ENCODE results near the gene BDH2. TPM values are rescaled to one million over a fixed set of nuclear protein-coding genes. Genes with fewer than 3 reads are reported as not detected.
A peak's percentile ranks its signal among the peaks of the same experiment; 100 is the strongest.

The BDH2 gene
- total and polyA plus RNA-seq, 2 donors (not counting 1 experiment from before 2014, with no cell fraction given), result 67.2 to 70.5 TPM

- DNase-seq (ENCODE audit: low read depth in 2 of 2), result no peak
- no peak overlapping the region for H3K4me2 ChIP-seq (ENCODE audit: extremely low read depth, insufficient read depth, low read length)
These were observed 37.2 kb upstream of the BDH2 start for GRCh38 chr4:103136671-103137445.

DNA sequence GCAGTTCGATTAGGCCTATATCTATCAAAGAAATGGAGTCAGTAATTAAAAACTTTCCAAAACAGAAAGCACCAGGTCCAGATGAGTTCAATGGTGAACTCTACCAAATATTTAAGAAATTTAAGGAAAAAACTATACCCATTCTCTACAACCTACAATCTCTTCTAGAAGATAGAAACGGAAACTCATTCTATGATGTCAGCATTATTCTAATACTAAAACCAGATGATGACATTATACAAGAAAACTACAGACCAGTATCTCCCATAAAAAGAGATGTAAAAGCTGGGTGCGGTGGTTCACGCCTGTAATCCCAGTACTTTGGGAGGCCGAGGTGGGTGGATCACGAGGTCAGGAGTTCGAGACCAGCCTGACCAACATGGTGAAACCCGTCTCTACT lies 29.5 kb upstream of the BDH2 start:
- no peaks in the 10 kb centered on the region for H3K9me3 ChIP-seq (ENCODE audit: control insufficient read depth, insufficient read depth, low read depth, low read length)
- DNase-seq (ENCODE audit: low read depth in 2 of 2), result no peak
- H3K79me2 ChIP-seq (ENCODE audit: control insufficient read depth, insufficient read depth, low read length), result no peaks in the 10 kb centered on the region
- H3K36me3 ChIP-seq (ENCODE audit: control insufficient read depth, insufficient read depth, low read length), result no peaks in the 10 kb centered on the region
- no peaks in the 10 kb centered on the region for H4K20me1 ChIP-seq (ENCODE audit: control insufficient read depth, extremely low read depth, insufficient read depth, low read length)
- no peak overlapping the region for H3K27ac ChIP-seq (ENCODE audit: insufficient read depth, low read length)
- TF ChIP-seq, protein P1, sequence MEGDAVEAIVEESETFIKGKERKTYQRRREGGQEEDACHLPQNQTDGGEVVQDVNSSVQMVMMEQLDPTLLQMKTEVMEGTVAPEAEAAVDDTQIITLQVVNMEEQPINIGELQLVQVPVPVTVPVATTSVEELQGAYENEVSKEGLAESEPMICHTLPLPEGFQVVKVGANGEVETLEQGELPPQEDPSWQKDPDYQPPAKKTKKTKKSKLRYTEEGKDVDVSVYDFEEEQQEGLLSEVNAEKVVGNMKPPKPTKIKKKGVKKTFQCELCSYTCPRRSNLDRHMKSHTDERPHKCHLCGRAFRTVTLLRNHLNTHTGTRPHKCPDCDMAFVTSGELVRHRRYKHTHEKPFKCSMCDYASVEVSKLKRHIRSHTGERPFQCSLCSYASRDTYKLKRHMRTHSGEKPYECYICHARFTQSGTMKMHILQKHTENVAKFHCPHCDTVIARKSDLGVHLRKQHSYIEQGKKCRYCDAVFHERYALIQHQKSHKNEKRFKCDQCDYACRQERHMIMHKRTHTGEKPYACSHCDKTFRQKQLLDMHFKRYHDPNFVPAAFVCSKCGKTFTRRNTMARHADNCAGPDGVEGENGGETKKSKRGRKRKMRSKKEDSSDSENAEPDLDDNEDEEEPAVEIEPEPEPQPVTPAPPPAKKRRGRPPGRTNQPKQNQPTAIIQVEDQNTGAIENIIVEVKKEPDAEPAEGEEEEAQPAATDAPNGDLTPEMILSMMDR (conservative IDR thresholded peaks at IDR 0.05 in 1 of 2, IDR thresholded peaks at IDR 0.05 in 1 of 2; ENCODE audit: low read depth in 1 of 2, low read length in 2 of 2), result no peak
- TF ChIP-seq EZH2 (IDR thresholded peaks at IDR 0.05; ENCODE audit: low read length, missing control alignments), result no peak
- H3K27me3 ChIP-seq (ENCODE audit: control insufficient read depth, insufficient read depth, low read length), result no peaks in the 10 kb centered on the region
- H3K4me2 ChIP-seq (ENCODE audit: extremely low read depth, insufficient read depth, low read length), result no peak overlapping the region
- no peak overlapping the region for H2AFZ ChIP-seq (ENCODE audit: low read length)
- H3K4me1 ChIP-seq (ENCODE audit: control insufficient read depth, extremely low read depth, insufficient read depth, low read length), result no peaks in the 10 kb centered on the region
- H3K9ac ChIP-seq (ENCODE audit: insufficient read depth, low read length), result no peak overlapping the region
- H3K4me3 ChIP-seq (replicated peaks in 1 of 4; ENCODE audit: control extremely low read depth in 1 of 4, insufficient read depth in 1 of 4, low read depth in 3 of 4, low read length in 4 of 4), result no peak overlapping the region

More at GRCh38 chr4:103136671-103137445, 37.2 kb upstream of the BDH2 start:
- Histone ChIP-seq H3K4me3 (replicated peaks in 1 of 4; ENCODE audit: control extremely low read depth in 1 of 4, insufficient read depth in 1 of 4, low read depth in 3 of 4, low read length in 4 of 4) (no peak overlapping the region), H3K27me3 (ENCODE audit: control insufficient read depth, insufficient read depth, low read length) (no peaks in the 10 kb centered on the region), H3K9ac (ENCODE audit: insufficient read depth, low read length) (no peak overlapping the region), H3K36me3 (ENCODE audit: control insufficient read depth, insufficient read depth, low read length) (peaks cover 3% of the 10 kb centered on the region), H3K79me2 (ENCODE audit: control insufficient read depth, insufficient read depth, low read length) (no peaks in the 10 kb centered on the region), H3K9me3 (ENCODE audit: control insufficient read depth, insufficient read depth, low read depth, low read length) (no peaks in the 10 kb centered on the region), H3K4me1 (ENCODE audit: control insufficient read depth, extremely low read depth, insufficient read depth, low read length) (peaks cover 2% of the 10 kb centered on the region), H3K27ac (ENCODE audit: insufficient read depth, low read length) (no peak overlapping the region), H4K20me1 (ENCODE audit: control insufficient read depth, extremely low read depth, insufficient read depth, low read length) (no peaks in the 10 kb centered on the region), H2AFZ (ENCODE audit: low read length) (no peak overlapping the region)
- no peak for TF ChIP-seq EZH2 (IDR thresholded peaks at IDR 0.05; ENCODE audit: low read length, missing control alignments)
- TF ChIP-seq, protein P1 (conservative IDR thresholded peaks at IDR 0.05 in 1 of 2, IDR thresholded peaks at IDR 0.05 in 1 of 2; ENCODE audit: low read depth in 1 of 2, low read length in 2 of 2), result no peak

DNA sequence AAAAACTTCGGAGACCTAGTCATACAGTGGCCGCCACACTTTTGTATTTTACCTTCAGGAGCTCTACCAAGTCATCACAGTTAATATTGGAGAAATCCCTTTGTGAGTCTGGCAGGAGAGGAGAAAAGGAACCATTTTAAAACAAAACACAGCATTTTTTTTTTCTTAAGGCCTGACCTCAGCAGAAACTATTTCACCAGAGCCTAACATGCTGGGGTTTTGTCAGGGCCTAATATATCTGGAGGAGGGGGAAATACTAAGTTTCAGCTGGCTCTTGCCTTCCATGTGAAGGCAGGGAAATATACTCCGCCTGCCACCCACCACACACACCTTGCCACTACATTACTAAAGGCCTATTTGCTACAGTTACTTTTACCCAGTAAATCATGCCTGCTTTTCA lies 26.5 kb upstream of the BDH2 start:
- Histone ChIP-seq H3K27ac (ENCODE audit: insufficient read depth, low read length) (no peak overlapping the region), H2AFZ (ENCODE audit: low read length) (peak overlapping the region; percentile 37), H3K27me3 (ENCODE audit: control insufficient read depth, insufficient read depth, low read length) (no peaks in the 10 kb centered on the region), H3K4me3 (replicated peaks in 1 of 4; ENCODE audit: control extremely low read depth in 1 of 4, insufficient read depth in 1 of 4, low read depth in 3 of 4, low read length in 4 of 4) (no peak overlapping the region), H3K4me2 (ENCODE audit: extremely low read depth, insufficient read depth, low read length) (no peak overlapping the region), H3K9me3 (ENCODE audit: control insufficient read depth, insufficient read depth, low read depth, low read length) (no peaks in the 10 kb centered on the region), H3K4me1 (ENCODE audit: control insufficient read depth, extremely low read depth, insufficient read depth, low read length) (no peaks in the 10 kb centered on the region), H4K20me1 (ENCODE audit: control insufficient read depth, extremely low read depth, insufficient read depth, low read length) (no peaks in the 10 kb centered on the region), H3K9ac (ENCODE audit: insufficient read depth, low read length) (no peak overlapping the region), H3K79me2 (ENCODE audit: control insufficient read depth, insufficient read depth, low read length) (no peaks in the 10 kb centered on the region), H3K36me3 (ENCODE audit: control insufficient read depth, insufficient read depth, low read length) (no peaks in the 10 kb centered on the region)
- no peak for TF ChIP-seq EZH2 (IDR thresholded peaks at IDR 0.05; ENCODE audit: low read length, missing control alignments)
- TF ChIP-seq, protein P1 (conservative IDR thresholded peaks at IDR 0.05 in 1 of 2, IDR thresholded peaks at IDR 0.05 in 1 of 2; ENCODE audit: low read depth in 1 of 2, low read length in 2 of 2), result no peak
- DNase-seq (ENCODE audit: low read depth in 2 of 2), result no peak
